Measurements from ENCODE around the gene DNAJC13. TPM values are rescaled to one million over a fixed set of nuclear protein-coding genes. Genes with fewer than 3 reads are reported as not detected.
A peak's percentile ranks its signal among the peaks of the same experiment; 100 is the strongest.
"Not testable (repeated sequence)": the region's sequence is repeated elsewhere in the genome, so short reads cannot be mapped to it uniquely, and the experiment has no call there.

Gene DNAJC13
- total RNA-seq, 1 donor from 2014 or later: 38.9 TPM

- no peak for TF ChIP-seq CTCF (IDR thresholded peaks at IDR 0.05; ENCODE audit: insufficient read depth, low read length, poor library complexity, severe bottlenecking)
- Histone ChIP-seq H3K27me3 (ENCODE audit: control insufficient read depth, insufficient read depth, low read length) (no peaks in the 10 kb centered on the region), H3K4me3 (ENCODE audit: low read depth, low read length) (no peak overlapping the region), H3K36me3 (ENCODE audit: control insufficient read depth, insufficient read depth, low read length) (no peaks in the 10 kb centered on the region)
- DNase-seq (ENCODE audit: low read depth): no peak
Measured at GRCh38 chr3:132394320-132394719, 23.0 kb upstream of the DNAJC13 start.

GRCh38 chr3:132395126-132395525, 22.2 kb upstream of the DNAJC13 start:
- Histone ChIP-seq H3K27me3 (ENCODE audit: control insufficient read depth, insufficient read depth, low read length) (no peaks in the 10 kb centered on the region), H3K4me3 (ENCODE audit: low read depth, low read length) (no peak overlapping the region), H3K36me3 (ENCODE audit: control insufficient read depth, insufficient read depth, low read length) (no peaks in the 10 kb centered on the region)
- TF ChIP-seq CTCF (IDR thresholded peaks at IDR 0.05; ENCODE audit: insufficient read depth, low read length, poor library complexity, severe bottlenecking): no peak
- no peak for DNase-seq (ENCODE audit: low read depth)

GRCh38 chr3:132396255-132396654, 21.0 kb upstream of the DNAJC13 start:
- no peak for TF ChIP-seq CTCF (IDR thresholded peaks at IDR 0.05; ENCODE audit: insufficient read depth, low read length, poor library complexity, severe bottlenecking)
- no peak for DNase-seq (ENCODE audit: low read depth)
- peaks cover under 1% of the 10 kb centered on the region for H3K27me3 ChIP-seq (ENCODE audit: control insufficient read depth, insufficient read depth, low read length)
- no peak overlapping the region for H3K4me3 ChIP-seq (ENCODE audit: low read depth, low read length)
- H3K36me3 ChIP-seq (ENCODE audit: control insufficient read depth, insufficient read depth, low read length): no peaks in the 10 kb centered on the region

GRCh38 chr3:132396776-132397175, 20.5 kb upstream of the DNAJC13 start:
- not testable (repeated sequence) for DNase-seq (ENCODE audit: low read depth)

GRCh38 chr3:132399054-132399929, 18.0 kb upstream of the DNAJC13 start:
- H3K4me3 ChIP-seq (ENCODE audit: low read depth, low read length): no peak overlapping the region
- TF ChIP-seq CTCF (IDR thresholded peaks at IDR 0.05; ENCODE audit: insufficient read depth, low read length, poor library complexity, severe bottlenecking): peak; percentile 75
- no peak for DNase-seq (ENCODE audit: low read depth)
- H3K27me3 ChIP-seq (ENCODE audit: control insufficient read depth, insufficient read depth, low read length): peaks cover 2% of the 10 kb centered on the region
- no peaks in the 10 kb centered on the region for H3K36me3 ChIP-seq (ENCODE audit: control insufficient read depth, insufficient read depth, low read length)

More at GRCh38 chr3:132396776-132397175, 20.5 kb upstream of the DNAJC13 start:
- H3K27me3 ChIP-seq (ENCODE audit: control insufficient read depth, insufficient read depth, low read length); H3K36me3 ChIP-seq (ENCODE audit: control insufficient read depth, insufficient read depth, low read length); H3K4me3 ChIP-seq (ENCODE audit: low read depth, low read length): not testable (repeated sequence)

GRCh38 chr3:132401255-132401654, 16.0 kb upstream of the DNAJC13 start:
- no peak for TF ChIP-seq CTCF (IDR thresholded peaks at IDR 0.05; ENCODE audit: insufficient read depth, low read length, poor library complexity, severe bottlenecking)
- no peak for DNase-seq (ENCODE audit: low read depth)
- Histone ChIP-seq H3K27me3 (ENCODE audit: control insufficient read depth, insufficient read depth, low read length) (peaks cover 2% of the 10 kb centered on the region), H3K36me3 (ENCODE audit: control insufficient read depth, insufficient read depth, low read length) (no peaks in the 10 kb centered on the region), H3K4me3 (ENCODE audit: low read depth, low read length) (no peak overlapping the region)

Measured in kidney epithelial cell (primary cell).